Astrocyte of the hippocampus (primary cell): ENCODE data around the gene SPACDR.

ENCODE experiments used
- DNase-seq: peaks from one replicate; pipeline ENCODE4 v3.0.0; 2011; ENCODE audit warnings: low read depth, low spot score

The SPACDR gene

GRCh38 chr7:100485471-100485876 is 21.4 kb upstream of the SPACDR start:
- DNase-seq, result no peak

- no peak for DNase-seq
These were observed 20.6 kb upstream of the SPACDR start for GRCh38 chr7:100484673-100485045.

GRCh38 chr7:100483722-100484672 is 19.9 kb upstream of the SPACDR start, which contains the start of gene NYAP1:
Gene NYAP1, plus strand, starts transcription at chr7:100483927. Its CDS starts 1,385 bp downstream, at chr7:100485312.
- DNase-seq, result peak; percentile 81

GRCh38 chr7:100483090-100483721 is 19.1 kb upstream of the SPACDR start:
- DNase-seq, result peak; percentile 86

GRCh38 chr7:100482728-100483089 is 18.6 kb upstream of the SPACDR start:
- DNase-seq, result no peak

- DNase-seq, result no peak
These were observed 17.4 kb upstream of the SPACDR start for GRCh38 chr7:100481466-100481865.

GRCh38 chr7:100478958-100479660 is 15.0 kb upstream of the SPACDR start, which contains the start of gene TSC22D4:
Gene TSC22D4, minus strand, starts transcription at chr7:100479214. Its CDS starts 1,176 bp downstream, at chr7:100478038.
- DNase-seq, result peak; percentile 94

GRCh38 chr7:100477871-100478267 is 13.8 kb upstream of the SPACDR start:
- DNase-seq, result no peak

- DNase-seq, result peak; percentile 50
These were observed 13.1 kb upstream of the SPACDR start for GRCh38 chr7:100476903-100477870.

- DNase-seq, result no peak
These were observed 12.2 kb upstream of the SPACDR start for GRCh38 chr7:100476101-100476780.

- no peak for DNase-seq
These were observed 11.5 kb upstream of the SPACDR start for GRCh38 chr7:100475549-100475948.

- DNase-seq, result no peak
These were observed 8.9 kb upstream of the SPACDR start for GRCh38 chr7:100472854-100473499.

- DNase-seq, result no peak
These were observed 8.2 kb upstream of the SPACDR start for GRCh38 chr7:100472121-100472851.

GRCh38 chr7:100471021-100471420 is 7.0 kb upstream of the SPACDR start:
- no peak for DNase-seq

GRCh38 chr7:100469227-100470044 is 5.4 kb upstream of the SPACDR start:
- peak; percentile 89 for DNase-seq

GRCh38 chr7:100467638-100468373 is 3.7 kb upstream of the SPACDR start:
- DNase-seq, result no peak
